H9 (cell line): ENCODE data around the gene RAB26. TPM values are rescaled to one million over a fixed set of nuclear protein-coding genes. Genes with fewer than 3 reads are reported as not detected.

Source experiments
- DNase-seq: peaks from one replicate; pipeline ENCODE4 v3.0.0-alpha.2; 2017
- H2AFZ ChIP-seq: one replicate; pipeline ENCODE4 v1.6.1; 2013; ENCODE audit warnings: mild to moderate bottlenecking, low read length, control low read depth, moderate library complexity
- H2AK5ac ChIP-seq: 2 replicates; pipeline ENCODE4 v1.6.1; 2013; ENCODE audit warnings: low read length, control low read depth, mixed read lengths; ENCODE audit not compliant: insufficient read length
- H2BK120ac ChIP-seq: one replicate; pipeline ENCODE4 v1.6.1; 2013; ENCODE audit warnings: low read depth, mild to moderate bottlenecking, low read length, control low read depth, inconsistent platforms; ENCODE audit not compliant: poor library complexity, severe bottlenecking
- H2BK12ac ChIP-seq: 2 replicates; pipeline ENCODE4 v1.6.1; 2013; ENCODE audit warnings: low read length, control low read depth, mixed read lengths, low read depth; ENCODE audit not compliant: insufficient read length
- H2BK15ac ChIP-seq: 2 replicates; pipeline ENCODE4 v1.6.1; 2013; ENCODE audit warnings: low read depth, low read length, control low read depth
- H2BK20ac ChIP-seq: one replicate; pipeline ENCODE4 v1.6.1; 2013; ENCODE audit warnings: low read depth, mild to moderate bottlenecking, low read length, control low read depth, inconsistent platforms; ENCODE audit not compliant: poor library complexity, severe bottlenecking
- H2BK5ac ChIP-seq: 2 replicates; pipeline ENCODE4 v1.6.1; 2013; ENCODE audit warnings: low read length, control low read depth, mixed read lengths; ENCODE audit not compliant: insufficient read length
- H3K14ac ChIP-seq: 2 replicates; pipeline ENCODE4 v1.6.1; 2013; ENCODE audit warnings: low read length, control low read depth; ENCODE audit not compliant: insufficient read depth
- H3K18ac ChIP-seq: 2 replicates; pipeline ENCODE4 v1.6.1; 2013; ENCODE audit warnings: low read depth, mild to moderate bottlenecking, mixed read lengths, low read length, control low read depth; ENCODE audit not compliant: insufficient read length
- H3K23ac ChIP-seq: 2 replicates; pipeline ENCODE4 v1.6.1; 2013; ENCODE audit warnings: low read length, control low read depth, mixed read lengths, low read depth; ENCODE audit not compliant: insufficient read length
- H3K23me2 ChIP-seq: 2 replicates; pipeline ENCODE4 v1.6.1; 2013; ENCODE audit warnings: low read depth, mild to moderate bottlenecking, mixed read lengths, low read length, control low read depth; ENCODE audit not compliant: insufficient read length, poor library complexity, severe bottlenecking
- H3K27ac ChIP-seq: 2 replicates; pipeline ENCODE4 v1.5.1; 2013; ENCODE audit warnings: low read length, control low read depth, mixed read lengths, low read depth; ENCODE audit not compliant: insufficient read length
- H3K27me3 ChIP-seq: 2 replicates; pipeline ENCODE4 v1.6.1; 2013; ENCODE audit warnings: low read length, control low read depth, inconsistent platforms; ENCODE audit not compliant: insufficient read depth
- H3K4ac ChIP-seq: 2 replicates; pipeline ENCODE4 v1.6.1; 2013; ENCODE audit warnings: low read depth, mild to moderate bottlenecking, control low read depth, inconsistent platforms, low read length, moderate library complexity
- H3K4me1 ChIP-seq: 2 replicates; pipeline ENCODE4 v1.6.1; 2013; ENCODE audit warnings: low read length, control low read depth, inconsistent platforms; ENCODE audit not compliant: insufficient read depth
- H3K4me2 ChIP-seq: 2 replicates; pipeline ENCODE4 v1.6.1; 2013; ENCODE audit warnings: low read length, control low read depth, mixed read lengths; ENCODE audit not compliant: insufficient read length, insufficient read depth
- H3K56ac ChIP-seq: 2 replicates; pipeline ENCODE4 v1.6.1; 2013; ENCODE audit warnings: low read depth, mild to moderate bottlenecking, mixed read lengths, low read length, control low read depth; ENCODE audit not compliant: insufficient read length
- H3K79me1 ChIP-seq: 2 replicates; pipeline ENCODE4 v1.6.1; 2013; ENCODE audit warnings: low read depth, mild to moderate bottlenecking, moderate library complexity, low read length, control low read depth, inconsistent platforms; ENCODE audit not compliant: insufficient read depth, poor library complexity, severe bottlenecking
- H3K79me2 ChIP-seq: 2 replicates; pipeline ENCODE4 v1.6.1; 2013; ENCODE audit warnings: low read length, control low read depth, inconsistent platforms; ENCODE audit not compliant: insufficient read depth
- H3K9ac ChIP-seq: 2 replicates; pipeline ENCODE4 v1.6.1; 2013; ENCODE audit warnings: low read length, control low read depth, mixed read lengths; ENCODE audit not compliant: insufficient read length; ENCODE audit errors: extremely low read depth
- H3K9me3 ChIP-seq: one replicate; pipeline ENCODE4 v1.6.1; 2013; ENCODE audit warnings: low read depth, low read length, inconsistent platforms; ENCODE audit not compliant: control insufficient read depth
- H3T11ph ChIP-seq: one replicate; pipeline ENCODE4 v1.6.1; 2013; ENCODE audit warnings: mild to moderate bottlenecking, low read length, control low read depth, inconsistent platforms
- H4K20me1 ChIP-seq: one replicate; pipeline ENCODE4 v1.6.1; 2013; ENCODE audit not compliant: control insufficient read depth, insufficient read length, insufficient read depth
- H4K5ac ChIP-seq: 2 replicates; pipeline ENCODE4 v1.6.1; 2013; ENCODE audit warnings: low read depth, mild to moderate bottlenecking, mixed read lengths, low read length, control low read depth; ENCODE audit not compliant: insufficient read length
- H4K8ac ChIP-seq: replicated peaks from 2 replicates; pipeline ENCODE4 v1.6.1; 2013; ENCODE audit warnings: low read length, control low read depth, mixed read lengths, low read depth; ENCODE audit not compliant: insufficient read length
- H4K91ac ChIP-seq: 2 replicates; pipeline ENCODE4 v1.6.1; 2013; ENCODE audit warnings: low read depth, mild to moderate bottlenecking, moderate library complexity, mixed read lengths, low read length, control low read depth; ENCODE audit not compliant: insufficient read length
- H3K27ac Mint-ChIP-seq, 3 experiments: 2 replicates in 2 of 3; 3 replicates in 1 of 3; pipeline ENCODE4 v1.8.0; 2020 to 2021; ENCODE audit warnings: mixed read lengths in 3 of 3, mild to moderate bottlenecking in 1 of 3, moderate library complexity in 1 of 3
- H3K27me3 Mint-ChIP-seq: 2 replicates; pipeline ENCODE4 v1.8.0; 2021; ENCODE audit warnings: low read depth, mild to moderate bottlenecking, moderate library complexity, mixed read lengths
- H3K36me3 Mint-ChIP-seq, 3 experiments: 2 replicates in 2 of 3; 3 replicates in 1 of 3; pipeline ENCODE4 v1.8.0; 2020 to 2021; ENCODE audit warnings: low read depth in 3 of 3, mixed read lengths in 3 of 3; ENCODE audit not compliant: insufficient read depth in 1 of 3
- H3K4me1 Mint-ChIP-seq, 2 experiments: 2 replicates each; pipeline ENCODE4 v1.8.0; 2020; ENCODE audit warnings: mixed read lengths in 2 of 2
- H3K4me3 Mint-ChIP-seq, 2 experiments: 2 replicates in 1 of 2; 3 replicates in 1 of 2; pipeline ENCODE4 v1.8.0; 2020 to 2021; ENCODE audit warnings: mild to moderate bottlenecking in 2 of 2, mixed read lengths in 2 of 2, moderate library complexity in 1 of 2
- H3K9me3 Mint-ChIP-seq, 2 experiments: 2 replicates in 1 of 2; 3 replicates in 1 of 2; pipeline ENCODE4 v1.8.0; 2020; ENCODE audit warnings: mild to moderate bottlenecking in 2 of 2, mixed read lengths in 2 of 2, moderate library complexity in 1 of 2
- CTCF ChIP-seq: fragments of 200-600 bp; sonication (generic); conservative IDR thresholded peaks from 3 replicates; pipeline ENCODE4 v1.8.0; 2021; ENCODE audit warnings: antibody characterized with exemption, mild to moderate bottlenecking
- WGBS: extraction: QIAGEN DNeasy Blood & Tissue Kit; methylation state at CpG from one replicate; pipeline ENCODE4 v1.1.7; 2013; ENCODE audit warnings: missing lambda C conversion rate, low lambda C conversion rate, mixed read lengths; ENCODE audit not compliant: insufficient read length; ENCODE audit errors: extremely low coverage; 5-methylcytosine and 5-hydroxymethylcytosine counted together
- total RNA-seq: library from RNA; stranded (reverse); gene quantifications from 2 replicates; pipeline ENCODE4 v1.2.1, GENCODE V29; 2021

Gene RAB26
- total RNA-seq, 1 experiment from 2014 or later: 2.4 TPM

- Histone ChIP-seq H3K4me1 (no peaks in the 10 kb centered on the region), H3K79me1 (no peaks in the 10 kb centered on the region), H3K9me3 (no peaks in the 10 kb centered on the region), H4K20me1 (peaks cover 2% of the 10 kb centered on the region), H4K8ac (no peak overlapping the region), H2BK20ac (no peak overlapping the region), H3K56ac (no peak overlapping the region), H2AFZ (no peak overlapping the region), H3K4me2 (no peak overlapping the region), H3K23ac (no peak overlapping the region), H3K79me2 (no peaks in the 10 kb centered on the region), H3T11ph (no peak overlapping the region), H3K14ac (no peak overlapping the region), H2BK15ac (no peak overlapping the region), H3K9ac (no peak overlapping the region), H4K5ac (no peak overlapping the region), H2BK12ac (no peak overlapping the region), H4K91ac (no peak overlapping the region), H3K27ac (no peak overlapping the region), H3K23me2 (peaks cover 4% of the 10 kb centered on the region), H3K27me3 (no peaks in the 10 kb centered on the region), H3K18ac (no peak overlapping the region), H2BK5ac (no peak overlapping the region), H2AK5ac (no peak overlapping the region), H3K4ac (no peak overlapping the region), H2BK120ac (no peak overlapping the region)
- TF ChIP-seq CTCF: no peak
- DNase-seq: no peak
- H3K36me3 Mint-ChIP-seq: peaks cover 11 to 44% (median 41%) of the 10 kb centered on the region in 3 experiments
- H3K27me3 Mint-ChIP-seq: no peaks in the 10 kb centered on the region
- no peaks in the 10 kb centered on the region for H3K9me3 Mint-ChIP-seq
- WGBS: no CpG with 5 or more reads among the region's 4 CpGs
- no peak overlapping the region; a peak in 1 of 5 replicates for H3K4me3 Mint-ChIP-seq
- H3K4me1 Mint-ChIP-seq: no peaks in the 10 kb centered on the region
- no peak overlapping the region for H3K27ac Mint-ChIP-seq
Measured at GRCh38 chr16:2173916-2174315, 25.5 kb downstream of the RAB26 start.
